ENCODE results near the gene LY6G5B. TPM values are rescaled to one million over a fixed set of nuclear protein-coding genes. Genes with fewer than 3 reads are reported as not detected.

The LY6G5B gene
- total and polyA plus RNA-seq, 2 experiments from 2014 or later, result 5.9 to 7.5 TPM

GRCh38 chr6:31710523-31711219 lies 40.9 kb downstream of the LY6G5B start:
- no peaks in the 10 kb centered on the region for H3K9me3 ChIP-seq (ENCODE audit: low read depth)
- H3K9me2 ChIP-seq (ENCODE audit: insufficient read depth), result no peaks in the 10 kb centered on the region
- TF ChIP-seq EZH2phosphoT487 (IDR thresholded peaks at IDR 0.05; ENCODE audit: insufficient read depth, low read depth), result no peak
- no peak for TF ChIP-seq EZH2 (IDR thresholded peaks at IDR 0.05; ENCODE audit: insufficient read depth, poor library complexity, severe bottlenecking)
- DNase-seq, result no peak
- H3K27me3 ChIP-seq (replicated peaks; ENCODE audit: insufficient read depth), result no peaks in the 10 kb centered on the region
- no peaks in the 10 kb centered on the region for H3K4me1 ChIP-seq (ENCODE audit: insufficient read depth)
- H2AFZ ChIP-seq, result no peak overlapping the region
- no peaks in the 10 kb centered on the region for H4K20me1 ChIP-seq (ENCODE audit: insufficient read depth)
- WGBS, 2 experiments (ENCODE audit: low coverage in 1 of 2, low lambda C conversion rate in 2 of 2, missing lambda C conversion rate in 2 of 2), result 26 to 31% methylated on average over 4 to 5 of the region's 5 CpGs
- no peaks in the 10 kb centered on the region for H3K79me2 ChIP-seq (ENCODE audit: insufficient read depth)
- no peaks in the 10 kb centered on the region for H3F3A ChIP-seq (ENCODE audit: insufficient read depth)
- in situ Hi-C loops (cut with MboI), result no loop called here
- no peak overlapping the region for H3K4me2 ChIP-seq (ENCODE audit: unreplicated experiment)
- no peak overlapping the region for H3K4me3 ChIP-seq
- no peak overlapping the region for H3K27ac ChIP-seq
- H3K9ac ChIP-seq, result no peak overlapping the region
- H3K36me3 ChIP-seq (ENCODE audit: low read depth), result no peaks in the 10 kb centered on the region

GRCh38 chr6:31711233-31711632 lies 41.5 kb downstream of the LY6G5B start:
- Histone ChIP-seq H3K4me3 (no peak overlapping the region), H4K20me1 (ENCODE audit: insufficient read depth) (no peaks in the 10 kb centered on the region), H3K27me3 (replicated peaks; ENCODE audit: insufficient read depth) (no peaks in the 10 kb centered on the region), H3K9ac (no peak overlapping the region), H3K36me3 (ENCODE audit: low read depth) (no peaks in the 10 kb centered on the region), H3K27ac (no peak overlapping the region), H3K9me3 (ENCODE audit: low read depth) (no peaks in the 10 kb centered on the region), H2AFZ (no peak overlapping the region), H3F3A (ENCODE audit: insufficient read depth) (no peaks in the 10 kb centered on the region), H3K4me2 (ENCODE audit: unreplicated experiment) (no peak overlapping the region), H3K4me1 (ENCODE audit: insufficient read depth) (no peaks in the 10 kb centered on the region), H3K9me2 (ENCODE audit: insufficient read depth) (no peaks in the 10 kb centered on the region), H3K79me2 (ENCODE audit: insufficient read depth) (no peaks in the 10 kb centered on the region)
- in situ Hi-C loops (cut with MboI), result no loop called here
- WGBS, 2 experiments (ENCODE audit: low coverage in 1 of 2, low lambda C conversion rate in 2 of 2, missing lambda C conversion rate in 2 of 2), result 64 to 72% methylated on average over 7 to 8 of the region's 8 CpGs
- TF ChIP-seq EZH2 (IDR thresholded peaks at IDR 0.05; ENCODE audit: insufficient read depth, poor library complexity, severe bottlenecking), result no peak
- no peak for TF ChIP-seq EZH2phosphoT487 (IDR thresholded peaks at IDR 0.05; ENCODE audit: insufficient read depth, low read depth)
- DNase-seq, result no peak

- Histone ChIP-seq H3K9ac (no peak overlapping the region), H4K20me1 (ENCODE audit: insufficient read depth) (no peaks in the 10 kb centered on the region), H3K27me3 (replicated peaks; ENCODE audit: insufficient read depth) (no peaks in the 10 kb centered on the region), H3K79me2 (ENCODE audit: insufficient read depth) (no peaks in the 10 kb centered on the region), H3K27ac (no peak overlapping the region), H2AFZ (no peak overlapping the region), H3K9me3 (ENCODE audit: low read depth) (no peaks in the 10 kb centered on the region), H3K4me2 (ENCODE audit: unreplicated experiment) (no peak overlapping the region), H3K4me1 (ENCODE audit: insufficient read depth) (no peaks in the 10 kb centered on the region), H3F3A (ENCODE audit: insufficient read depth) (no peaks in the 10 kb centered on the region), H3K9me2 (ENCODE audit: insufficient read depth) (no peaks in the 10 kb centered on the region), H3K4me3 (no peak overlapping the region), H3K36me3 (ENCODE audit: low read depth) (no peaks in the 10 kb centered on the region)
- in situ Hi-C loops (cut with MboI), result no loop called here
- DNase-seq, result no peak
- WGBS, 2 experiments (ENCODE audit: low coverage in 1 of 2, low lambda C conversion rate in 2 of 2, missing lambda C conversion rate in 2 of 2), result 77 to 83% methylated on average over 8 of the region's 8 CpGs
- TF ChIP-seq EZH2phosphoT487 (IDR thresholded peaks at IDR 0.05; ENCODE audit: insufficient read depth, low read depth) (no peak), EZH2 (IDR thresholded peaks at IDR 0.05; ENCODE audit: insufficient read depth, poor library complexity, severe bottlenecking) (no peak)
Measured at GRCh38 chr6:31712296-31712695, 42.5 kb downstream of the LY6G5B start.

GRCh38 chr6:31713465-31713864 lies 43.7 kb downstream of the LY6G5B start:
- in situ Hi-C loops (cut with MboI), result no loop called here

More at GRCh38 chr6:31713465-31713864, 43.7 kb downstream of the LY6G5B start:
- 68 to 78% methylated on average over 4 of the region's 4 CpGs for WGBS, 2 experiments (ENCODE audit: low coverage in 1 of 2, low lambda C conversion rate in 2 of 2, missing lambda C conversion rate in 2 of 2)
- TF ChIP-seq EZH2 (IDR thresholded peaks at IDR 0.05; ENCODE audit: insufficient read depth, poor library complexity, severe bottlenecking) (no peak), EZH2phosphoT487 (IDR thresholded peaks at IDR 0.05; ENCODE audit: insufficient read depth, low read depth) (no peak)
- no peak overlapping the region for H3K4me3 ChIP-seq
- H3K9me2 ChIP-seq (ENCODE audit: insufficient read depth), result no peaks in the 10 kb centered on the region
- H3K4me1 ChIP-seq (ENCODE audit: insufficient read depth), result no peaks in the 10 kb centered on the region
- no peak overlapping the region for H3K9ac ChIP-seq
- no peak for DNase-seq
- H3F3A ChIP-seq (ENCODE audit: insufficient read depth), result no peaks in the 10 kb centered on the region
- H4K20me1 ChIP-seq (ENCODE audit: insufficient read depth), result no peaks in the 10 kb centered on the region
- no peaks in the 10 kb centered on the region for H3K36me3 ChIP-seq (ENCODE audit: low read depth)
- H3K9me3 ChIP-seq (ENCODE audit: low read depth), result no peaks in the 10 kb centered on the region
- no peaks in the 10 kb centered on the region for H3K79me2 ChIP-seq (ENCODE audit: insufficient read depth)
- H3K27ac ChIP-seq, result no peak overlapping the region
- H2AFZ ChIP-seq, result no peak overlapping the region
- no peak overlapping the region for H3K4me2 ChIP-seq (ENCODE audit: unreplicated experiment)
- H3K27me3 ChIP-seq (replicated peaks; ENCODE audit: insufficient read depth), result no peaks in the 10 kb centered on the region
